Hepatic stellate cell (primary cell): ENCODE data around the gene NKD1.

Experiments used
- DNase-seq: peaks from one replicate; pipeline ENCODE4 v3.0.0; 2011; ENCODE audit warnings: low spot score

Gene NKD1

GRCh38 chr16:50651835-50652438 lies 103.7 kb downstream of the NKD1 start:
- DNase-seq, result no peak

- no peak for DNase-seq
Measured at GRCh38 chr16:50652836-50653425, 104.7 kb downstream of the NKD1 start.

- no peak for DNase-seq
Measured at GRCh38 chr16:50653633-50654519, 105.7 kb downstream of the NKD1 start.

GRCh38 chr16:50655558-50656055 lies 107.4 kb downstream of the NKD1 start:
- no peak for DNase-seq

- DNase-seq, result no peak
Measured at GRCh38 chr16:50657241-50657640, 109.0 kb downstream of the NKD1 start.

- DNase-seq, result no peak
Measured at GRCh38 chr16:50659806-50660205, 111.6 kb downstream of the NKD1 start.

GRCh38 chr16:50662306-50662940 lies 114.2 kb downstream of the NKD1 start:
- DNase-seq, result no peak

GRCh38 chr16:50664270-50664669 lies 116.1 kb downstream of the NKD1 start:
- DNase-seq, result no peak

GRCh38 chr16:50665128-50665878 lies 117.1 kb downstream of the NKD1 start:
- DNase-seq, result peak; percentile 81

GRCh38 chr16:50666658-50667496 lies 118.7 kb downstream of the NKD1 start:
- no peak for DNase-seq

GRCh38 chr16:50667497-50668367 lies 119.5 kb downstream of the NKD1 start:
- no peak for DNase-seq

- DNase-seq, result no peak
Measured at GRCh38 chr16:50668368-50669008, 120.3 kb downstream of the NKD1 start.

GRCh38 chr16:50669741-50670140 lies 121.5 kb downstream of the NKD1 start:
- no peak for DNase-seq

- DNase-seq, result no peak
Measured at GRCh38 chr16:50670476-50670875, 122.3 kb downstream of the NKD1 start.

- DNase-seq, result no peak
Measured at GRCh38 chr16:50671644-50672260, 123.6 kb downstream of the NKD1 start.

- no peak for DNase-seq
Measured at GRCh38 chr16:50673496-50674275, 125.5 kb downstream of the NKD1 start.

- no peak for DNase-seq
Measured at GRCh38 chr16:50674831-50675230, 126.6 kb downstream of the NKD1 start.
